ENCODE results near the gene SSNA1. TPM values are rescaled to one million over a fixed set of nuclear protein-coding genes. Genes with fewer than 3 reads are reported as not detected.
A peak's percentile ranks its signal among the peaks of the same experiment; 100 is the strongest.

Gene SSNA1
- total and polyA plus RNA-seq, 9 of the 15 experiments (the other 6 are each of a cell fraction or from before 2014, with no cell fraction given), result 1.9 to 130 (median 57.1) TPM

- ATAC-seq, result no peak
- Histone ChIP-seq H4K20me1 (replicated peaks; ENCODE audit: control insufficient read depth, insufficient read depth, low read length) (no peaks in the 10 kb centered on the region), H3K79me2 (ENCODE audit: control insufficient read depth, insufficient read depth, low read length) (no peaks in the 10 kb centered on the region), H3K27me3 (ENCODE audit: control insufficient read depth in 2 of 2, insufficient read depth in 2 of 2, low read length in 2 of 2) (no peaks in the 10 kb centered on the region), H3K4me2 (ENCODE audit: insufficient read depth, low read length) (no peak overlapping the region), H3K9ac (ENCODE audit: insufficient read depth in 1 of 2, low read depth in 2 of 2, low read length in 2 of 2) (peak overlapping the region in 1 of 2 experiments; percentile 81; a peak in 2 of 4 replicates), H3K36me3 (ENCODE audit: control insufficient read depth, insufficient read depth, low read length) (no peaks in the 10 kb centered on the region), H3K4me3 (no peak overlapping the region), H3K4me1 (replicated peaks in 1 of 2; ENCODE audit: control insufficient read depth in 2 of 2, insufficient read depth in 2 of 2, low read length in 2 of 2) (peaks cover 21 to 95% of the 10 kb centered on the region in 2 experiments), H2AFZ (ENCODE audit: low read depth, low read length) (no peak overlapping the region), H3K27ac (ENCODE audit: extremely low read depth, low read depth, low read length) (no peak overlapping the region), H3K9me1 (ENCODE audit: control insufficient read depth, insufficient read depth, low read length) (no peaks in the 10 kb centered on the region), H3K9me3 (replicated peaks; ENCODE audit: control insufficient read depth, insufficient read depth, low read depth, low read length) (no peaks in the 10 kb centered on the region)
- POLR2A ChIA-PET, result interaction anchor here (0.5 to 1.4 kb wide), 3 partner anchors 15 to 690 kb away, joined by 3 to 5 read pairs (median 4); partner anchors contain the start of gene TUBB4B
- no peak for DNase-seq (ENCODE audit: extremely low read depth in 1 of 4, low spot score in 3 of 4)
- intact Hi-C loops (cut with micrococcal nuclease) (loop anchor here (2.0 kb wide), 2 partner anchors 107 to 175 kb away; no protein-coding TSS in a partner anchor), in situ Hi-C loops (cut with MboI) (loop anchor here (5.0 to 25.0 kb wide), 3 partner anchors 39 to 439 kb away; partner anchors contain the start of genes ANAPC2, CCDC183, SSNA1 and TMEM141)
- 62% methylated on average over 20 of the region's 21 CpGs for WGBS (ENCODE audit: insufficient coverage, low coverage, missing lambda C conversion rate)
- CTCF ChIA-PET (ENCODE audit: low intra/inter-chr PET ratio), result interaction anchor here (0.6 kb wide), 1 partner anchor 48 kb away, joined by 3 read pairs; no protein-coding TSS in a partner anchor
- FAIRE-seq, result no peak
- no TSS peak for BruUV-seq (replicated peaks)
- TF ChIP-seq ZNF212 (CRISPR knock-in tag; IDR thresholded peaks at IDR 0.05) (no peak), RBFOX2 (IDR thresholded peaks at IDR 0.05; ENCODE audit: low read depth, low read length) (0 out of 2 replicates have a peak, but pooled peaks have one; percentile 23), POLR2G (IDR thresholded peaks at IDR 0.05; ENCODE audit: low read depth, low read length) (peak; percentile 49; the same call in 1 of the 2 replicates), ETS2 (tag; IDR thresholded peaks at IDR 0.05; ENCODE audit: borderline replicate concordance, poor library complexity, severe bottlenecking) (no peak), EWSR1 (IDR thresholded peaks at IDR 0.05; ENCODE audit: borderline replicate concordance, low read depth, partially characterized antibody) (no peak), ETV6 (IDR thresholded peaks at IDR 0.05; ENCODE audit: borderline replicate concordance in 1 of 2, low read depth in 2 of 2, low read length in 1 of 2) (no peak), ETV6 (CRISPR knock-in tag; IDR thresholded peaks at IDR 0.05; ENCODE audit: borderline replicate concordance) (no peak), SMC3 (conservative IDR thresholded peaks at IDR 0.05; ENCODE audit: insufficient read depth, low read depth, low read length) (no peak), ZNF12 (CRISPR knock-in tag; IDR thresholded peaks at IDR 0.05) (no peak), ZNF143 (CRISPR knock-in tag; IDR thresholded peaks at IDR 0.05) (no peak), KDM1A (IDR thresholded peaks at IDR 0.05) (no peak), NR1H2 (CRISPR knock-in tag; IDR thresholded peaks at IDR 0.05) (no peak), ETV1 (tag; conservative IDR thresholded peaks at IDR 0.05; ENCODE audit: low read depth) (no peak), NCOR1 (IDR thresholded peaks at IDR 0.05) (no peak), SLC30A9 (CRISPR knock-in tag; IDR thresholded peaks at IDR 0.05) (no peak), OTX1 (CRISPR knock-in tag; IDR thresholded peaks at IDR 0.05) (0 out of 2 replicates have a peak, but pooled peaks have one; percentile 44), PHF8 (IDR thresholded peaks at IDR 0.05; ENCODE audit: borderline replicate concordance, low read length) (no peak), SIRT6 (IDR thresholded peaks at IDR 0.05; ENCODE audit: low read depth, low read length) (no peak), ZNF134 (CRISPR knock-in tag; conservative IDR thresholded peaks at IDR 0.05) (no peak), MTA2 (IDR thresholded peaks at IDR 0.05; ENCODE audit: low read depth) (no peak), HNRNPL (IDR thresholded peaks at IDR 0.05; ENCODE audit: low read depth, low read length) (peak; percentile 73; the same call in 1 of the 2 replicates)
These were observed 37.3 kb downstream of the SSNA1 start for GRCh38 chr9:137225699-137226331.
